Lower leg skin (tissue), 3 donors: ENCODE measurements around the gene COL18A1.

Experiments used
- POLR2A ChIP-seq, 2 donors: fragments of 450-650 bp; IDR thresholded peaks; one replicate each; pipeline ENCODE4 v1.6.1; 2016 to 2017; ENCODE audit warnings: antibody characterized with exemption in 2 of 2, mild to moderate bottlenecking in 1 of 2, moderate library complexity in 1 of 2
- TF ChIP-seq, protein P1 (sequence below), 3 donors: fragments of 450-650 bp; IDR thresholded peaks; one replicate each; pipeline ENCODE4 v1.5.1; 2016; ENCODE audit warnings: antibody characterized with exemption in 3 of 3, mild to moderate bottlenecking in 3 of 3, moderate library complexity in 2 of 3

DNA sequence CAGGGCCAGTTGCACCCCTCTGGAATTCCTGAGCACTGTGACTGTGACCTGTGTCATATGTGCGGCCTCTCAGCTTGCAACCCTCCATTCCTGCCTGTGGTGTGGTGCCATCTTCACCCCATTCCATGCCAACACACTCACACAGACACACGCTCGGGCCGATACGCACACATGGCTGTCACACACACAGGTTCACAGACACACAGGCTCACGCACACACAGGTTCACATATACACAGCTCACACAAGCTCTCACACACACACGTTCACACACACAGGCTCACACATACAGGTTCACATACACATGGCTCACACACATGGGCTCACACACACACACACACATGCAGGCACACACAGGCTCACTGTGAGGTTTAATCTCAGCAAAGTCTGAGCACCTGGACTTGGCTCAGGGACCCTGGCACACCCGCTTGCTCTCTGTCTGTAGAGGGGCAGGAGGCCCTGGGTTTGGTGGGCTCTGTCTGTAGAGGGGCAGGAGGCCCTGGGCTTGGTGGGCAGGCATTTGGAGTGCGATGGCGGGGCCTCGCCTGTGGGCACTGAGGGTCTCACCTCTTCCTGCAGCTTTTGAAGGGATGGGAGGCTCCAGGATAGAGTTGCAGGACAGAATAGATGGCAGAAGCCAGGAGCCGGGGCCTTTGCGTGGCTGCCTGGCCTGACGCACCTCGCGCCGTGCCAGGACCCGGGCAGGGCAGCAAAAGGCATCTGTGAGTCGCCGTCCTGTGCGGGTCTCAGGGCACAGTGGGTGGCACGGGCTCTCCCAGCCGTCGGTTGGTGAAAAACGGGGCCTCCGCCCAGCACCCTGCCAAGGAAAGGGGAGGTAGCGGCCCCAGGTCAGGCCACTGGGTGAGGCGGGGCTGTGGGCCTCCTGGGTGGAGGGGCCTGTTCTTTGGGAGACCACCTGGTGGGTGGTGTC is 17.1 kb downstream of the COL18A1 start:
- TF ChIP-seq, protein P1, sequence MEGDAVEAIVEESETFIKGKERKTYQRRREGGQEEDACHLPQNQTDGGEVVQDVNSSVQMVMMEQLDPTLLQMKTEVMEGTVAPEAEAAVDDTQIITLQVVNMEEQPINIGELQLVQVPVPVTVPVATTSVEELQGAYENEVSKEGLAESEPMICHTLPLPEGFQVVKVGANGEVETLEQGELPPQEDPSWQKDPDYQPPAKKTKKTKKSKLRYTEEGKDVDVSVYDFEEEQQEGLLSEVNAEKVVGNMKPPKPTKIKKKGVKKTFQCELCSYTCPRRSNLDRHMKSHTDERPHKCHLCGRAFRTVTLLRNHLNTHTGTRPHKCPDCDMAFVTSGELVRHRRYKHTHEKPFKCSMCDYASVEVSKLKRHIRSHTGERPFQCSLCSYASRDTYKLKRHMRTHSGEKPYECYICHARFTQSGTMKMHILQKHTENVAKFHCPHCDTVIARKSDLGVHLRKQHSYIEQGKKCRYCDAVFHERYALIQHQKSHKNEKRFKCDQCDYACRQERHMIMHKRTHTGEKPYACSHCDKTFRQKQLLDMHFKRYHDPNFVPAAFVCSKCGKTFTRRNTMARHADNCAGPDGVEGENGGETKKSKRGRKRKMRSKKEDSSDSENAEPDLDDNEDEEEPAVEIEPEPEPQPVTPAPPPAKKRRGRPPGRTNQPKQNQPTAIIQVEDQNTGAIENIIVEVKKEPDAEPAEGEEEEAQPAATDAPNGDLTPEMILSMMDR (IDR thresholded peaks at IDR 0.05): no peak
- TF ChIP-seq POLR2A (IDR thresholded peaks at IDR 0.05): no peak
